KMS-11 (cell line): ENCODE results near the gene CORO2B.

Source experiments
- H2AFZ ChIP-seq: fragments of 200-600 bp; sonication (generic); 2 replicates; pipeline ENCODE4 v1.6.1; 2016; ENCODE audit warnings: antibody characterized with exemption, mixed run types, low read depth
- H3K27ac ChIP-seq: fragments of 200-600 bp; sonication (generic); 2 replicates; pipeline ENCODE4 v1.6.1; 2016; ENCODE audit warnings: mild to moderate bottlenecking, mixed run types
- H3K27me3 ChIP-seq: fragments of 200-600 bp; sonication (generic); 2 replicates; pipeline ENCODE4 v1.6.1; 2017; ENCODE audit warnings: mild to moderate bottlenecking, low read depth, mixed run types, moderate library complexity; ENCODE audit not compliant: insufficient read depth
- H3K36me3 ChIP-seq: fragments of 200-600 bp; sonication (generic); 2 replicates; pipeline ENCODE4 v1.6.1; 2017; ENCODE audit warnings: mild to moderate bottlenecking, mixed run types; ENCODE audit not compliant: insufficient read depth
- H3K4me1 ChIP-seq: fragments of 200-600 bp; sonication (generic); 2 replicates; pipeline ENCODE4 v1.6.1; 2016; ENCODE audit warnings: mild to moderate bottlenecking, low read depth, mixed run types; ENCODE audit not compliant: poor library complexity, severe bottlenecking
- H3K4me2 ChIP-seq: fragments of 200-600 bp; sonication (generic); 2 replicates; pipeline ENCODE4 v1.7.0; 2016; ENCODE audit warnings: mild to moderate bottlenecking, mixed run types
- H3K4me3 ChIP-seq: fragments of 200-600 bp; sonication (generic); IDR thresholded peaks from 2 replicates; pipeline ENCODE4 v1.6.1; 2017; ENCODE audit warnings: low read depth, low read length, mixed read lengths; ENCODE audit not compliant: insufficient read depth
- H3K79me2 ChIP-seq: fragments of 200-600 bp; sonication (generic); 2 replicates; pipeline ENCODE4 v1.6.1; 2016; ENCODE audit warnings: low read depth, mixed run types; ENCODE audit not compliant: insufficient read depth
- H3K9ac ChIP-seq: fragments of 200-600 bp; sonication (generic); 2 replicates; pipeline ENCODE4 v1.6.1; 2016; ENCODE audit warnings: mild to moderate bottlenecking, mixed run types
- H4K20me1 ChIP-seq: fragments of 200-600 bp; sonication (generic); 2 replicates; pipeline ENCODE4 v1.6.1; 2016; ENCODE audit warnings: mild to moderate bottlenecking, mixed run types; ENCODE audit not compliant: insufficient read depth
- TF ChIP-seq, protein P1 (sequence below): fragments of 200-600 bp; sonication (generic); conservative IDR thresholded peaks from 2 replicates; pipeline ENCODE4 v1.6.1; 2017; ENCODE audit warnings: low read depth, mild to moderate bottlenecking, antibody characterized with exemption, low read length, moderate library complexity, mixed read lengths

Gene CORO2B

GRCh38 chr15:68558318-68559305 is 20.2 kb upstream of the CORO2B start:
- H3K79me2 ChIP-seq: no peaks in the 10 kb centered on the region
- peaks cover 5% of the 10 kb centered on the region for H3K4me1 ChIP-seq
- no peak overlapping the region for H3K27ac ChIP-seq
- H3K36me3 ChIP-seq: no peaks in the 10 kb centered on the region
- no peaks in the 10 kb centered on the region for H3K27me3 ChIP-seq
- TF ChIP-seq, protein P1, sequence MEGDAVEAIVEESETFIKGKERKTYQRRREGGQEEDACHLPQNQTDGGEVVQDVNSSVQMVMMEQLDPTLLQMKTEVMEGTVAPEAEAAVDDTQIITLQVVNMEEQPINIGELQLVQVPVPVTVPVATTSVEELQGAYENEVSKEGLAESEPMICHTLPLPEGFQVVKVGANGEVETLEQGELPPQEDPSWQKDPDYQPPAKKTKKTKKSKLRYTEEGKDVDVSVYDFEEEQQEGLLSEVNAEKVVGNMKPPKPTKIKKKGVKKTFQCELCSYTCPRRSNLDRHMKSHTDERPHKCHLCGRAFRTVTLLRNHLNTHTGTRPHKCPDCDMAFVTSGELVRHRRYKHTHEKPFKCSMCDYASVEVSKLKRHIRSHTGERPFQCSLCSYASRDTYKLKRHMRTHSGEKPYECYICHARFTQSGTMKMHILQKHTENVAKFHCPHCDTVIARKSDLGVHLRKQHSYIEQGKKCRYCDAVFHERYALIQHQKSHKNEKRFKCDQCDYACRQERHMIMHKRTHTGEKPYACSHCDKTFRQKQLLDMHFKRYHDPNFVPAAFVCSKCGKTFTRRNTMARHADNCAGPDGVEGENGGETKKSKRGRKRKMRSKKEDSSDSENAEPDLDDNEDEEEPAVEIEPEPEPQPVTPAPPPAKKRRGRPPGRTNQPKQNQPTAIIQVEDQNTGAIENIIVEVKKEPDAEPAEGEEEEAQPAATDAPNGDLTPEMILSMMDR: no peak
- H4K20me1 ChIP-seq: no peaks in the 10 kb centered on the region
- no peak overlapping the region for H3K4me2 ChIP-seq
- H3K9ac ChIP-seq: no peak overlapping the region
- H2AFZ ChIP-seq: no peak overlapping the region
- H3K4me3 ChIP-seq: no peak overlapping the region

- peak overlapping the region; percentile 57; the same call in 1 of the 2 replicates for H3K9ac ChIP-seq
- no peak overlapping the region for H3K27ac ChIP-seq
- H3K27me3 ChIP-seq: no peaks in the 10 kb centered on the region
- no peaks in the 10 kb centered on the region for H3K36me3 ChIP-seq
- peaks cover 5% of the 10 kb centered on the region for H3K4me1 ChIP-seq
- peak overlapping the region; percentile 100 for H2AFZ ChIP-seq
- TF ChIP-seq, protein P1: peak; percentile 92
- no peaks in the 10 kb centered on the region for H4K20me1 ChIP-seq
- H3K4me2 ChIP-seq: peak overlapping the region; percentile 93
- H3K79me2 ChIP-seq: no peaks in the 10 kb centered on the region
- no peak overlapping the region for H3K4me3 ChIP-seq
Observed at GRCh38 chr15:68559345-68560310, 19.2 kb upstream of the CORO2B start.

DNA sequence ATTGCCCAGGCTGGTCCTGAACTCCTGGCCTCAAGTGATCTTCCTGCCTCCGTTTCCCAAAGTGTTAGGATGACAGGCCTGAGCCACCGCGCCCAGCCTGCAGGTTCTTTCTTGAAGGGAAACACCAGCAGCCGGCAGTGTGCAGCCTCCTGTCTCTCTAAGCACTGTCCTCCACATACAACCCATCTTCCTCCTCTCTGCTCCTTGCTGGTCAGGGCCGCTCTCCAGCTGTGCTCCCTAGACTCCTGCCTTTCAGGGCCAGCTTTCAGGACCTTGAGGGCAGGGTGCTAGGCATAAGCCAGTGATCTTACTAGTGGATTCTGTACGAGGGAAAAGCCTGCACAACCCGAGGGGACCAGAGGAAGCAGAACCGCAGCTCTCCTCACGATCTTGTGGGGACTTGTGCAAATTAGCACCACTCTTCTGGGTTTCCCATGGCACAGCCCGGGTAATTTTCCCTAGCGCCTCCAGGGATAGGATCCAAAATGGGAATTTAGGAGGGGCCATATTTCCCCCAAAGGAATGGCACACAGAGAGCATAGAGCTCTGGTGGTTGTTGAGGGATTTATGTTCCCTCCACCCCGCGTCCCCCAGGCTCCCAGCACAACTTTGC is 18.2 kb upstream of the CORO2B start:
- Histone ChIP-seq H3K27me3 (no peaks in the 10 kb centered on the region), H3K9ac (no peak overlapping the region), H3K27ac (no peak overlapping the region), H4K20me1 (no peaks in the 10 kb centered on the region), H3K79me2 (no peaks in the 10 kb centered on the region), H3K4me2 (no peak overlapping the region), H3K4me3 (no peak overlapping the region), H3K36me3 (no peaks in the 10 kb centered on the region), H3K4me1 (peaks cover 5% of the 10 kb centered on the region), H2AFZ (peak overlapping the region; percentile 100)
- TF ChIP-seq, protein P1: no peak
